HT1080 (cell line): Measurements from ENCODE around the gene LETMD1. TPM values are rescaled to one million over a fixed set of nuclear protein-coding genes. Genes with fewer than 3 reads are reported as not detected.

Source experiments
- DNase-seq: peaks from one replicate; pipeline ENCODE4 v3.0.0-alpha.2; 2015; ENCODE audit warnings: low read depth
- total RNA-seq: library from RNA; depleted of rRNA; stranded (reverse); fragments of >200 nt; shearing (Covaris generic); gene quantifications from 2 replicates; pipeline ENCODE4 v1.2.3, GENCODE V29; 2014

LETMD1 gene
- total RNA-seq, 1 experiment from 2014 or later: 31.6 TPM

GRCh38 chr12:51025836-51026638, 22.1 kb upstream of the LETMD1 start, which contains the start of gene SLC11A2:
SLC11A2 (minus strand) TSS chr12:51026384; CDS start chr12:51010728, 15,656 bp downstream.
- peak; percentile 89 for DNase-seq

DNA sequence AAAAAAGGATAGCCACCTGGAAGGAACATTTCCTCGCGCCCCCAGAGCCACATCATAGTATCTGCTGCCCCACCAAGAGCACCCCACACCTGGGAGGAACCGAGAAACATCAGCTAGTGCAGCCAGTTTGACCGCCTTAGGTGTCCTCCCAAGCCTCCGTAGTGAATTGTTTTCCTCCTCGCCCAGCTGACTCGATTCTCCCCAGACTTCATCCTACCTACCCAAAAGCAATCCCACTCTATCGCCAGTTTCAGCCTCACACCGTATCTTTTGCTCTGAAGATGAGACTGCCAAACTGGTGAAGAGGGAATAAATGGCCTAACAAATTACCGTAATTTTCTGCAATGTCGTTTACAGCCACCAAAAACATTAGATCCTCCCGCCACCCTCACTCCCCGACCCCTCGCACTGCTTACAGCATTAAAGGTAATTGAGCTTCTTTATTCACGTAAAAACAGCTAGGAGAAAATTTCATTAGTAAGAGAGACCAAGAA, 20.7 kb upstream of the LETMD1 start:
- DNase-seq: no peak

DNA sequence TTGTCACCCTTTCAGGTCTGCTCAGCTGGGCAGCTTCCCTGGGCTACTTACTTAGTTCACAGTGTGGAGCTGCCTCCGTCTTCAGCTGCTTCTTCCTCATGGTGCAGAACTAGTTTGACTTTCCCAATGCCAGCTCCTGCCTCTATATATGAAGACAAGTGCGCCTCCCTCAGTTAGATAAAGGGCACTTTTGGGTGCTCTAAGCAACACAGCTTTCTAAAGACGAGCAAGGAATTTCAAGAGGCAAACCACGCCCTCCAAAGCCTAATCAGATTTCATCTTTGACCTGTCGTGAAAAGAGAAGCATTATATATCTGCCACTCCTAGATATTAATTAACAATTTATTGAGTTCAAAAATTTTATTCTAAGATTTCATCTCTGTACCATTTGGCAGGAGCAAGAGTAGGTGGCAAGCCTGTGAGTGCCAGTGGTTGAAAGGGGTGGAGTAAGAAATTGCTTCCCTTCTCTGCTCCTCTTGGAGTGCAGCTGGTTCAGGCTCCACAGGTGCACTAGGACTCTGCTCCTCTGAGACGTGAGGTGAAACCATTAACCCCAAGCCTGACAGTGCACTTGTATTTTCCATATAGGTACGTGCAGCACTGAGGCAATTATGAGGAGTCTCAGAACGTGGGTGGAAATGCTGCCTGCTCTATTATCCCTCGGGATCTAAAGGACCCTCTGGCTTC, 19.9 kb upstream of the LETMD1 start:
- peak; percentile 57 for DNase-seq

- no peak for DNase-seq
These were observed 19.3 kb upstream of the LETMD1 start for GRCh38 chr12:51028813-51029150.

GRCh38 chr12:51033048-51033447, 15.1 kb upstream of the LETMD1 start:
- DNase-seq: no peak

DNA sequence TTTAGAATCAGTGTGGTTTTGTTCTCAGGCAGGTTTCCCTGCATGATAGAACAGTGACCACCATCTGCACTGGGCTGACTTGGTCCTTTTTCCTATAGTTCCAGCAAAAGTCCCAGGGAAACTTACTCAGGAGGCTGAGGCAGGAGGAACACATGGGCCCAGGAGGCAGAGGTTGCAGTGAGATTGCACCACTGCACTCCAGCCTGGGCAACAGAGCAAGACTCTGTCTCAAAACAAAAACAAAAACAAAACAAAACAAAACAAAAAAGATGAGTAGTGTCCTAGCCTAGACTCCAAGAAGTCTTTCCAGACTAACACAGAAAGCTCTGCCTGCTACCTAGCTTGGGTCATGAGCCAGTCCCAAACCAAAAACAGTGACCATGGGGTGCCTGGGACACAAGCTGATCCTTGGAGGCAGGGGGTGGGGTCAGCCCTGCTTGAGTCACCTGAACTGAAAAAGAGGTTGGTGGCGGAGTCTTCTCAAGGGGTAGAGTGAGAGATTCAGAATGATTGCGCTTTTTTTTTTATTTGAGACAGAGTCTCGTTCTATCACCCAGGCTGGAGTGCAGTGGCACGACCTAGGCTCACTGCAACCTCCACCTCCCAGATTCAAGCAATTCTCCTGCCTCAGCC, 14.6 kb upstream of the LETMD1 start:
- DNase-seq: no peak

DNA sequence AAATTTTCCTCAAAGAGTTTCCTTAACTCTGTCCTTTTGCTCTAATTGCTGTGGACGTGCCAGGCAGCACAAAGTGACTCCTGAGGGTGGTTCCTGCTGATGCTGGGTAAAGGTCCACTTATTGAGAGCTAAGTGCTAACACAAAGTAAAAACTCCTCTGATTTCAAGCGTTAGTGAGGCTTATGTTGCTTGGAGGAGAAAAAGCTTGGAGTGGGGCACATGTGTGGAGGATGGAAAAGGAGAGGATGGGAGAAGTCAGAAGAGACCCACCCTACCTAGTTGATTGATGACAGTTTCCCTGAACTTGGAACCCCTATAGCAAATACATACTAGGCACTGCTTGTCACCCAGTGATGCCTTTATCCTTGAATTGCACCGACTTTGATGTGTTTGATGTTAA, 11.8 kb upstream of the LETMD1 start:
- no peak for DNase-seq

- no peak for DNase-seq
These were observed 629 bp downstream of the LETMD1 start for GRCh38 chr12:51048661-51049251.

- no peak for DNase-seq
These were observed 1.4 kb downstream of the LETMD1 start for GRCh38 chr12:51049525-51049924.

- no peak for DNase-seq
These were observed 3.7 kb downstream of the LETMD1 start for GRCh38 chr12:51051787-51052186.

GRCh38 chr12:51055060-51055459, 6.9 kb downstream of the LETMD1 start:
- peak; percentile 8 for DNase-seq

DNA sequence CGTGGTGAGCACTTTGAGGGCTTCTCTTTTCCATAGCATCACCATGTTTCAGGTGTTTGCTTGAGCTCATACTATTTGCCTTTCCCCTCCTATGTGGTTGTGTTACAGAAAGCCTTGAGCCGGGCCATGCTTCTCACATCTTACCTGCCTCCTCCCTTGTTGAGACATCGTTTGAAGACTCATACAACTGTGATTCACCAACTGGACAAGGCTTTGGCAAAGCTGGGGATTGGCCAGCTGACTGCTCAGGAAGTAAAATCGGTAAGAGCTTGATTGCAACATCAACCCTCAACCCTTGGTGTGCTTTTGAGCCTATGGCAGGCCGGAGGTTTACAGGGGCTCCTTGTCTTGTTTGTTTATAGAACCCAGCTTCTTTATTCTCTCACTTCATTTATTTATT, 8.1 kb downstream of the LETMD1 start:
- DNase-seq: peak; percentile 83

DNA sequence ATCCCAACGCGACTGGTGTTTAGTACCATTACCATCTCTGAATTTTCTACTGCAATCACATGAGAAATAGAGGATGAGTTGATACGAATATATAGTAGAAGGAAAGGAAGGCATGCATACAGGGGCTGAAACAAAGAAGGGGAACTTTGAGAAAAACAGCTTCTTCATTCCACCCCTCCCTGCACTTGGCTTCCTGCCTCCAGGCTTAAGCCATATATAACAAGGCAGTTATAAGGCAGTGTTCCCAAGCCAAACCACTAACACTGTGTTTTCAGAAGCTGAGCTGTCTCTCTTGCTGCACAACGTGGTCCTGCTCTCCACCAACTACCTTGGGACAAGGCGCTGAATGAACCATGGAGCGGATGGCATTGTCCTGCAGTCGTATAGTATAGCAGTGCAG, 11.0 kb downstream of the LETMD1 start:
- no peak for DNase-seq

DNA sequence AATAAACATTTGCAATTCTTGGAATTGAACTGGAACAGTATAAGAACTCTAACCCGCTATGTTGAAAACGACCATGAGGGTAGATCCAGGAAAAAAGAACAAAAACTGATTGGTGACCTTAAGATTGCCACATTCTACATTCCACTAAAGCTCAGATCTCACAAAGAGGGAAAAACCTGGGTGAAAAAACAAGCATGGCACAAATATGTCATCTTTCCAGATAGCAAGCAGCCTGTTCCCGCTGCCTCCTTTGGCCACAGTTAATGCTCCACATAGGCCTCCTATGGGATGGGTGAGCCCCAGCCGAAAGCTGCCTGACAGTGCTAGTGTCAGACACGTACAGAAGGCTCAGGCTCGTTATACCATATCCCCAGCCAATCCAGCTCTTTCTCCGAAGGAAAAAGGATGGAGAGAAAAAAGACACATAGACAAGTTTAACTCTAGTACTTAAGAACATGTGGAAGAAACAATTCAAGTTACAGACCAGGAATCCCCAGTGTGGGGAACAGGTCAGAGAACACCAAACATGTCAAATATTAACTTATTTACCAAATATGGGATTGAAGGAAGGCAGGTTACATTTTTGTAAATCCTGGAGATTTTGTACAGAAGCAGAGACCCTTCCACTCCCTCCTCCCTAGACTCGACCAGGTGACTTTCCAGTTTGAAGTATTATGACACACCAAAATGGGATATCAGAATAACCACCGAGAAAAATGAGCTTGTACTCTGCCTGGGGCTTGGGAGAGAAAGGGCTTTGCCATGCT, 14.7 kb downstream of the LETMD1 start:
- DNase-seq: no peak

GRCh38 chr12:51065530-51065929, 17.4 kb downstream of the LETMD1 start:
- DNase-seq: no peak

GRCh38 chr12:51067229-51067628, 19.1 kb downstream of the LETMD1 start:
- no peak for DNase-seq

DNA sequence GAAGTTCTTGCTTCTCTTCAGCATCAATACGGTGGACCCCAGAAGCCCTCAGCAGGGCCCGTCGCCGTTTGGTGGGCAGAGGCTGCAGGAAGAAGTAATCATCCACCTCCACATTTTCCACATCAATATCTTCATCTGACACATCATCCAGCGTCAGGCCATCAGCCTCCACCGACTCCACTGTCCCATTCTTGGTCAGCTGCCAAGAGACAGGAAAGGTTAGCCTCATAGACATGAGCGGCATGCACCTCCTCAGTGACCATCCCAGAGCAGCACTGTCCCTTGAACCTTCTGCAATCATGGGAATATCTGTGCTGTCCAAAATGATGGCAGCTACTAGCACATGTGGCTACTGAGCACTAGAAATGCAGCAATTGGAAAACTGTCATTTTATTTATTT, 19.6 kb downstream of the LETMD1 start:
- DNase-seq: no peak

- no peak for DNase-seq
These were observed 21.9 kb downstream of the LETMD1 start for GRCh38 chr12:51070004-51070403.

DNA sequence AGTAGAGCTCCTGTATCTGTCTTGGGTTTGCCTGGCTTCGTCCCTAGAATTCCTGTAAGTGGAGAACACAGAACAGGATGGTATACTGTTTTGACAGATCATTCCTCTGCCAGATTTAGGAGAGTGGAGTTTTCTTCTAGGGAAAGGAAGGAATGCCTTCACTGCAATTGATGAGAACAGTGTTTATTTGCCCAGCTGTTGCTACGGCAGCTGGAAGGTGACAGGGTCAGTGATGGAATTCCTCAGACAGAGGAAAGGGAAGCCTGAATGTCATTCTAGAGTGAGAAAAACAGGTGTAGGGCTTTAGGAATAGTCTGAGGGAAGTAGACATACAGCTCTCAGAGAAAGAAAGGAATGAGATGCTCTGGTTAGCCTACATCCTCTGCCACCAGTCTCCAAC, 23.5 kb downstream of the LETMD1 start:
- DNase-seq: no peak

GRCh38 chr12:51075390-51075789, 27.3 kb downstream of the LETMD1 start:
- no peak for DNase-seq
